Neural cell (in vitro differentiated cells): ENCODE measurements around the gene PAXIP1.

Experiments
- CTCF ChIP-seq: fragments of 450-650 bp; IDR thresholded peaks from 2 replicates; pipeline ENCODE4 v1.5.1; 2014; ENCODE audit warnings: antibody characterized with exemption, mild to moderate bottlenecking, moderate library complexity; ENCODE audit not compliant: poor library complexity, severe bottlenecking
- EZH2 ChIP-seq: fragments of 200-600, 300-800 bp; shearing (Covaris generic), sonication (generic); IDR thresholded peaks from 2 replicates; pipeline ENCODE4 v1.6.1; 2014; ENCODE audit warnings: antibody characterized with exemption, low read length, borderline replicate concordance, mild to moderate bottlenecking; ENCODE audit not compliant: insufficient read depth, poor library complexity, severe bottlenecking
- POLR2AphosphoS5 ChIP-seq: IDR thresholded peaks from 2 replicates; pipeline ENCODE4 v1.6.1; 2012

DNA sequence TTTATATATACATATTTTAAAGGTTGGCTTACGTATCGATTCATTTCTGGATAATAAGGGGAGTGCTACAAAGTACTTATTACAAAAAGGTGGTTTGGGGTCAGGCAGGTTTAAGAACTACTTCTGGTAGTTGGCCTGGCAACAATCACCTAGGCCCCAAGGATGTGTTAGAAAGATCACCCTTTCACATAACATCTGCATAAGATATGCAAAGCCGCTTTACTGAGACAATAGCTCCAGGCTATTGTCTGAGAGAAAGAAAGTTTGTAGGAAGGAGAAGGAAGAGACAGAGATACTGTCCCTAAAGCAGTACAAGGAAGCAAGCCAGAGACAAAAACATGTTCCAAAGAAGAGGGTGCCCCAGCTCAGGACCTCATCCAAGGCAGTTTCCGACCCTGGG, 6.2 kb downstream of the PAXIP1 start:
- TF ChIP-seq CTCF (no peak), EZH2 (no peak), POLR2AphosphoS5 (no peak)
